Measurements from ENCODE around the gene HNRNPUL2. TPM values are rescaled to one million over a fixed set of nuclear protein-coding genes. Genes with fewer than 3 reads are reported as not detected.

The HNRNPUL2 gene
- total and polyA plus RNA-seq, 9 of the 15 experiments (the other 6 are each of a cell fraction or from before 2014, with no cell fraction given), result 0.89 to 44.3 (median 15.2) TPM

DNA sequence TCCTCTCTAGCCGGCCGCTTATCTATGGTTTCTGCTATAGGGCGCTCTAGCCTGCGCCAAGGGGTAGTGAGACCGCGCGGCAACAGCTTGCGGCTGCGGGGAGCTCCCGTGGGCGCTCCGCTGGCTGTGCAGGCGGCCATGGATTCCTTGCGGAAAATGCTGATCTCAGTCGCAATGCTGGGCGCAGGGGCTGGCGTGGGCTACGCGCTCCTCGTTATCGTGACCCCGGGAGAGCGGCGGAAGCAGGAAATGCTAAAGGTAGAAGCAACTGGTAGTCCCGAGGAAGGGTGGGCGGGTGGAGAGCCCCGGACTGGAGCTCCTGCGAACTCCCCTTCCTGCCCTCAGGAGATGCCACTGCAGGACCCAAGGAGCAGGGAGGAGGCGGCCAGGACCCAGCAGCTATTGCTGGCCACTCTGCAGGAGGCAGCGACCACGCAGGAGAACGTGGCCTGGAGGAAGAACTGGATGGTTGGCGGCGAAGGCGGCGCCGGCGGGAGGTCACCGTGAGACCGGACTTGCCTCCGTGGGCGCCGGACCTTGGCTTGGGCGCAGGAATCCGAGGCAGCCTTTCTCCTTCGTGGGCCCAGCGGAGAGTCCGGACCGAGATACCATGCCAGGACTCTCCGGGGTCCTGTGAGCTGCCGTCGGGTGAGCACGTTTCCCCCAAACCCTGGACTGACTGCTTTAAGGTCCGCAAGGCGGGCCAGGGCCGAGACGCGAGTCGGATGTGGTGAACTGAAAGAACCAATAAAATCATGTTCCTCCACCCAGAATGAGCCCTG lies 55.5 kb downstream of the HNRNPUL2 start, which contains the start of the genes LBHD1 and UQCC3 (continued):
- no peak for TF ChIP-seq GTF2F1 (IDR thresholded peaks at IDR 0.05; ENCODE audit: low read depth, low read length)
- no peak for TF ChIP-seq TRIM24 (IDR thresholded peaks at IDR 0.05)
- no peak for TF ChIP-seq RBM17 (IDR thresholded peaks at IDR 0.05; ENCODE audit: borderline replicate concordance, low read depth, low read length)
- no peak for TF ChIP-seq ZNF217 (CRISPR knock-in tag; IDR thresholded peaks at IDR 0.05)
- TF ChIP-seq, protein P1, sequence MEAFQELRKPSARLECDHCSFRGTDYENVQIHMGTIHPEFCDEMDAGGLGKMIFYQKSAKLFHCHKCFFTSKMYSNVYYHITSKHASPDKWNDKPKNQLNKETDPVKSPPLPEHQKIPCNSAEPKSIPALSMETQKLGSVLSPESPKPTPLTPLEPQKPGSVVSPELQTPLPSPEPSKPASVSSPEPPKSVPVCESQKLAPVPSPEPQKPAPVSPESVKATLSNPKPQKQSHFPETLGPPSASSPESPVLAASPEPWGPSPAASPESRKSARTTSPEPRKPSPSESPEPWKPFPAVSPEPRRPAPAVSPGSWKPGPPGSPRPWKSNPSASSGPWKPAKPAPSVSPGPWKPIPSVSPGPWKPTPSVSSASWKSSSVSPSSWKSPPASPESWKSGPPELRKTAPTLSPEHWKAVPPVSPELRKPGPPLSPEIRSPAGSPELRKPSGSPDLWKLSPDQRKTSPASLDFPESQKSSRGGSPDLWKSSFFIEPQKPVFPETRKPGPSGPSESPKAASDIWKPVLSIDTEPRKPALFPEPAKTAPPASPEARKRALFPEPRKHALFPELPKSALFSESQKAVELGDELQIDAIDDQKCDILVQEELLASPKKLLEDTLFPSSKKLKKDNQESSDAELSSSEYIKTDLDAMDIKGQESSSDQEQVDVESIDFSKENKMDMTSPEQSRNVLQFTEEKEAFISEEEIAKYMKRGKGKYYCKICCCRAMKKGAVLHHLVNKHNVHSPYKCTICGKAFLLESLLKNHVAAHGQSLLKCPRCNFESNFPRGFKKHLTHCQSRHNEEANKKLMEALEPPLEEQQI (IDR thresholded peaks at IDR 0.05), result no peak
- TF ChIP-seq SETDB1 (IDR thresholded peaks at IDR 0.05; ENCODE audit: low read length), result no peak
- TF ChIP-seq, protein P2, sequence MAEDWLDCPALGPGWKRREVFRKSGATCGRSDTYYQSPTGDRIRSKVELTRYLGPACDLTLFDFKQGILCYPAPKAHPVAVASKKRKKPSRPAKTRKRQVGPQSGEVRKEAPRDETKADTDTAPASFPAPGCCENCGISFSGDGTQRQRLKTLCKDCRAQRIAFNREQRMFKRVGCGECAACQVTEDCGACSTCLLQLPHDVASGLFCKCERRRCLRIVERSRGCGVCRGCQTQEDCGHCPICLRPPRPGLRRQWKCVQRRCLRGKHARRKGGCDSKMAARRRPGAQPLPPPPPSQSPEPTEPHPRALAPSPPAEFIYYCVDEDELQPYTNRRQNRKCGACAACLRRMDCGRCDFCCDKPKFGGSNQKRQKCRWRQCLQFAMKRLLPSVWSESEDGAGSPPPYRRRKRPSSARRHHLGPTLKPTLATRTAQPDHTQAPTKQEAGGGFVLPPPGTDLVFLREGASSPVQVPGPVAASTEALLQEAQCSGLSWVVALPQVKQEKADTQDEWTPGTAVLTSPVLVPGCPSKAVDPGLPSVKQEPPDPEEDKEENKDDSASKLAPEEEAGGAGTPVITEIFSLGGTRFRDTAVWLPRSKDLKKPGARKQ (CRISPR knock-in tag; IDR thresholded peaks at IDR 0.05), result no peak
- TF ChIP-seq TEAD4 (IDR thresholded peaks at IDR 0.05; ENCODE audit: low read length), result peak; percentile 11; the same call in 1 of the 2 replicates
- no peak for TF ChIP-seq TEAD4 (CRISPR knock-in tag; IDR thresholded peaks at IDR 0.05; ENCODE audit: borderline replicate concordance)
- peak; percentile 48 to 92 (median 80) for TF ChIP-seq YY1 (IDR thresholded peaks at IDR 0.05; ENCODE audit: borderline replicate concordance in 1 of 3, control insufficient read depth in 1 of 3, extremely low read depth in 1 of 3, insufficient read depth in 3 of 3, insufficient read length in 1 of 3, insufficient replicate concordance in 2 of 3, low read depth in 1 of 3, low read length in 2 of 3)
- no peak for TF ChIP-seq HDGF (IDR thresholded peaks at IDR 0.05)
- TF ChIP-seq LARP7 (IDR thresholded peaks at IDR 0.05), result 0 out of 2 replicates have a peak, but pooled peaks have one; percentile 15
- TF ChIP-seq, protein P3, sequence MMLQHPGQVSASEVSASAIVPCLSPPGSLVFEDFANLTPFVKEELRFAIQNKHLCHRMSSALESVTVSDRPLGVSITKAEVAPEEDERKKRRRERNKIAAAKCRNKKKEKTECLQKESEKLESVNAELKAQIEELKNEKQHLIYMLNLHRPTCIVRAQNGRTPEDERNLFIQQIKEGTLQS (IDR thresholded peaks at IDR 0.05), result no peak
- TF ChIP-seq, protein P3 (CRISPR knock-in tag; conservative IDR thresholded peaks at IDR 0.05), result no peak
- TF ChIP-seq, protein P4, sequence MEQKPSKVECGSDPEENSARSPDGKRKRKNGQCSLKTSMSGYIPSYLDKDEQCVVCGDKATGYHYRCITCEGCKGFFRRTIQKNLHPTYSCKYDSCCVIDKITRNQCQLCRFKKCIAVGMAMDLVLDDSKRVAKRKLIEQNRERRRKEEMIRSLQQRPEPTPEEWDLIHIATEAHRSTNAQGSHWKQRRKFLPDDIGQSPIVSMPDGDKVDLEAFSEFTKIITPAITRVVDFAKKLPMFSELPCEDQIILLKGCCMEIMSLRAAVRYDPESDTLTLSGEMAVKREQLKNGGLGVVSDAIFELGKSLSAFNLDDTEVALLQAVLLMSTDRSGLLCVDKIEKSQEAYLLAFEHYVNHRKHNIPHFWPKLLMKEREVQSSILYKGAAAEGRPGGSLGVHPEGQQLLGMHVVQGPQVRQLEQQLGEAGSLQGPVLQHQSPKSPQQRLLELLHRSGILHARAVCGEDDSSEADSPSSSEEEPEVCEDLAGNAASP (IDR thresholded peaks at IDR 0.05), result no peak
- TF ChIP-seq ETV5 (CRISPR knock-in tag; IDR thresholded peaks at IDR 0.05; ENCODE audit: low read depth), result peak; percentile 73; the same call in 1 of the 2 replicates
- no peak for TF ChIP-seq ZNF263 (CRISPR knock-in tag; IDR thresholded peaks at IDR 0.05; ENCODE audit: borderline replicate concordance)
